Activated T-helper 1 cell treated with Interleukin-2 at 50 U/mL for 16 hours (primary cell): ENCODE data around the gene DST.

ENCODE experiments used
- DNase-seq: peaks from one replicate; pipeline ENCODE4 v3.0.0-alpha.2; 2020; ENCODE audit warnings: low read depth

DST gene

GRCh38 chr6:56481957-56482356 lies 160.7 kb downstream of the DST start:
- DNase-seq = no peak

DNA sequence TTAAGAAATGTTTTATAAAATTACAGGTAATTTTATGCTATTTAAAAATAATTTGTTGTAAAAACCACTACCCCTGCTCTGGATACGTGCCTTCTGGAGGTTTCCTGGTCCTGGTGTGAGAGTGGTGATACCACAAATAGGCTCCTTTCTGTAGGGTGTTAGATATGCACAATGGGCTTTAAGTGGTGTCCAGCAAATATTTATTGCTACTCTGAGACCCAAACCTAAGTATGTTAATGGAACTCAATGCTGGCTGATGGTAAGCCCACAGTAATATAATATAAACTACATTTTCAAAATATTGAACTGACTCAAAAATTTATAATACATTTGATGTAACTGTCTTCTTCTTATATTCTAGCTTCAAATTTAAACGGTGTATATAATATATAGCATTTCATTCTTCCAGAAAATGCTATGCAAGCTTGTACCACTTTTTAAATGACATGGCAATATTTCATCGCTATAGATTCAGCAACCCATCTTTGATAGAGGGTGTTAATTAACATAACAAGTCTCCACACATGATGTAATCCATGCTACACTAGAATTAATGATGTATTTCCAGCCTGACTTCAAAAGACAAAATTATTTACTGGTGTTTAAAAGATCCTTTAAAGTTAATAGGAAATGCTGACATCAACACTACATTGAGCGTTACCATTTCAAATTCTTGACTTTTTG lies 161.9 kb downstream of the DST start:
- no peak for DNase-seq

GRCh38 chr6:56480246-56480645 lies 162.4 kb downstream of the DST start:
- DNase-seq = no peak

DNA sequence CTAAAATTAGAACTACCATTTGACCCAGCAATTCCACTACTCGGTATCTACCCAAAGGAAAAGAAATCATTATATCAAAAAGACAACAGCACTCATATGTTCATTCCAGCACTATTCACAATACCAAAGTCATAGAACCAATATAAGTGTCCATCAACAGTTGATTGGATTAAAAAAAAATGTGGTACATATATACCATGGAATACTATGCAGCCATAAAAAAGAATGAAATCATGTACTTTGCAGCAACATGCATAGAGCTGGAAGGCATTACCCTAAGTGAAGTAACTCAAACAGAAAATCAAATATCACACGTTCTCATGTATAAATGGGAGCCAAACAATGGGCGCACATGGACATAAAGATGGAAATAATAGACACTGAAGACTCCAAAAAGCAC lies 163.3 kb downstream of the DST start:
- DNase-seq = no peak

GRCh38 chr6:56478202-56478601 lies 164.5 kb downstream of the DST start:
- no peak for DNase-seq

DNA sequence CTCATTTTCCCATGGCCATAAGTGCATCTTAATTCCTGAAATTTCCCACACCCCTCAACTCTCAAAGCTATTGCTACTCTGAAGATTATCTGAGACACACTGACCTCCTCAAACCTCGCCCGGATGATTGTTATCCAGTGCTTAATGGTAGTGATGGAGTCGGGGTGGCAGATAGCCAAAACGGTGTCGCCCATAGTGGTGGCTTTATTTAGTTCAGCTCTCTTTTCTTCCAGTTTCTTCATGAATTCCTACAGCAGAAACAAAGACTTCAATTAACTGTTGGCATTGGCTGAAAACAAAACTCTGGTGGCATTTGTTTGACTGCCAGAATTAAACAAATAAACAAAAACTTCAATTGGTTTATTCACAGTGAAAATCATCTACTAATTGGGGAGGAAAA lies 165.4 kb downstream of the DST start:
- no peak for DNase-seq

DNA sequence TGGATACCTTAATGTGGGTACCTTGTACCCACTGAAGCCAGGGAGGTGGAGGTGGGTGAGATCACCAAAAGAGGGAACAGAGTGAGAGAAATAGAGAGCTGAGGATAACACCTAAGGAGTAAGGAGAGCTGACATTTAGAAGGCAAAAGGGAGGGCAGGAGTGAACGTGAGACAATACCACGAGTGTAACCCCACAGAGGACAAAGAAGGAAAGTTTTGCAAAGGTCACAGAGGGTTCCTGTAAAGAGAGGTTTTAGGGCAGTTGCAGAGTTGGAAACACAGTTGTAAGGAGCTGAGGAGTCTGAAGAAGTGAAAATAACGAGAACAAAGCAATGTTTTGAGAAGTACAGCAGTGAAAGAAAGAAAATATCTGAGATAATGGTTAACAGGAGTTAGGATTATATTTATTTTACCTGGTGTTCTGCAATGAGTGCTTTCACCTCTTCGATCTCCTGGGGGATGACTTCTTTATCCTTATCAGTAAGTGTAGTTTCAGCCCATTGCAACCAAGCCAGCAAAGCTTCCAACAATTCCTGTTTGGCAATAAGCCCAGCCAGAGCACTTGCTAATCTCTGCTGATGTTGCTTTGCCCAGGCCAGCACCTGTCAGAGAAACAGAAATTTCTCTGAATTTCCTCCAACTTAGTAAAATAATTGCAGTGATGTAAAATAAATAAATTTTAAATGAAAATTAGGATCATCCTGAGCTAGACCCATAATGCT lies 166.8 kb downstream of the DST start:
- no peak for DNase-seq

- DNase-seq = no peak
Observed at GRCh38 chr6:56474532-56474931, 168.2 kb downstream of the DST start.

GRCh38 chr6:56463443-56463842 lies 179.2 kb downstream of the DST start:
- no peak for DNase-seq

- no peak for DNase-seq
Observed at GRCh38 chr6:56459030-56459805, 183.5 kb downstream of the DST start.

- no peak for DNase-seq
Observed at GRCh38 chr6:56458324-56458884, 184.3 kb downstream of the DST start.

GRCh38 chr6:56456785-56457184 lies 185.9 kb downstream of the DST start:
- DNase-seq = no peak

- no peak for DNase-seq
Observed at GRCh38 chr6:56450882-56451739, 191.6 kb downstream of the DST start.

GRCh38 chr6:56450376-56450775 lies 192.3 kb downstream of the DST start:
- DNase-seq = no peak

DNA sequence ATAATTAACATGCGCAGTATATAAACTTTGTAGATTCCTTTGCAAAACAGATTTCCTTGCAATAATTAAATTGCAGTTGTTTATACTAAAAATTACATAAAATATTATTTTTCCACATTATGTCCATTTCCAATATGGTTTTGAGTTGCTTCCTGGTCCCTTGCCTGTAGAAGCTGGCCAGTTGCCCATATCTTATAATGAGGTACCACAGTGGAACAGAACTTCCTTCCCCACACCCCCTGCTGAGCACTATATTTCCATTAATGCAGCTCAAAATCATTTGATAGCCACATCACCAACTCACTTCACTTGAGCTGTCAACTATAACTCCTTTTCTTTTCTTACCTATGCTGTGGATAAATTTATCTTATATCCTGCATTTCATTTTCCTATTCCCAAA lies 194.6 kb downstream of the DST start:
- no peak for DNase-seq

- no peak for DNase-seq
Observed at GRCh38 chr6:56445818-56446217, 196.9 kb downstream of the DST start.

DNA sequence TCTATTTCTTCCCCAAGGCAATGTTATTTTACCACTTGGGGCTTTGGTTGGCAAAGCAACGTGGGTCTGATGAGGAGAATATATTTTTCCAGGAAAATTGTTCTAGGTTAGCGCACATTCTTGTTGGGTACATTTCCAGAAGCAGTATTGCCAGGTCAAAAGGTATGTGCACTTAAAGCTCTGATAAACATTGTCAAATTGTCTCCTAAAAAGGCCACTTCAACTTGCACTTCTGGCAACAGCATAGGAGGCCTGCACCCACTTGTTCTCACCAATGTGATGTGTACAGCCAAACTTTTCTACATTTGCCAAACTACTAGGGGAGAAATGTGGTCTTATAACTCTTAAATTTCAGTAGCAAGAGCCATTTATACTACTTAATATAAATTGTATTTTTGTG lies 197.8 kb downstream of the DST start:
- no peak for DNase-seq

- no peak for DNase-seq
Observed at GRCh38 chr6:56440551-56440981, 202.1 kb downstream of the DST start.

DNA sequence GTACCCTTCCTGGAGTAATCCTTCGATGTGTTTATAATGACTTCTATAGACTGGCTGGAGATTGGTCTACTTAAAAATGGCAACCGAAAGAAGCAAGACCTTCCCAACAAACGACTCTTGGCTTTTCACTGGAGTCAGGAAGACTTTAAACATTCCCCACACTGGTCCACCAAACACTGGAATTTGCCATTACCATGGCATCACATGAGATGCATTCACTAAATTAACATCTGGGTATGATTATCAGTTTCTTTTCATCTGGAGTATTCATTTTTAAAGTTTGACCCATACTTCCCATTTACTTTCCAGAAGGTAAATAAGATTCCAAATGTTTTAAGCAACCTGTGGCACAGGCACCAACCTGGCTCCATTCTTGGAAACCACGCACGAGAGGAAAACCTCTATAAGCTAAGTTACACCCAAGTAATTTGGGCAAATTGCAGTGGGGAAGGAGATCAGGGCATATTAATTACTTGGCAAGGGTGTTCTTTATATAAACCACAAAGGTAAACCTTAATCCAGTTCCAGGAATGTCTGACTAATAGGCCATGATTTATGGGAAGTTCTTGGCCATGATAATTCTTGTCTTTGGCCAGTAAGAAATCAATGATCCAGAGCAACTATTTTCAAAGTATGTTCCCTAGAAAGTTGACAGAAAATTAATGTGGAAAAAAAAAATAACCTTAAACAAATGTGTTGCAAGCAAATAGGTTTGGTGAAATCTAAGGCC lies 205.4 kb downstream of the DST start:
- no peak for DNase-seq

- DNase-seq = no peak
Observed at GRCh38 chr6:56435754-56436153, 206.9 kb downstream of the DST start.

GRCh38 chr6:56435326-56435725 lies 207.4 kb downstream of the DST start:
- no peak for DNase-seq
